HepG2 (cell line): ENCODE measurements around the gene TMEM253. TPM values are rescaled to one million over a fixed set of nuclear protein-coding genes. Genes with fewer than 3 reads are reported as not detected.
A peak's percentile ranks its signal among the peaks of the same experiment; 100 is the strongest.

Experiments used
- AKAP8 ChIP-seq: sonication (generic); formaldehyde crosslinking; IDR thresholded peaks from 2 replicates; pipeline ENCODE4 v1.5.1; 2020; ENCODE audit warnings: mild to moderate bottlenecking, missing genetic modification reagents
- DMTF1 ChIP-seq: sonication (generic); formaldehyde crosslinking; IDR thresholded peaks from 2 replicates; pipeline ENCODE4 v1.4.0; 2020; ENCODE audit warnings: mild to moderate bottlenecking, missing genetic modification reagents
- GATAD2A ChIP-seq: IDR thresholded peaks from 2 replicates; pipeline ENCODE4 v1.6.1; 2016
- IKZF1 ChIP-seq: fragments of 450-650 bp; IDR thresholded peaks from 2 replicates; pipeline ENCODE4 v1.7.1; 2016
- IRF9 ChIP-seq: sonication (generic); formaldehyde crosslinking; IDR thresholded peaks from 2 replicates; pipeline ENCODE4 v1.8.0; 2022; ENCODE audit warnings: missing genetic modification reagents, mild to moderate bottlenecking, borderline replicate concordance
- KDM5B ChIP-seq: sonication (generic); formaldehyde crosslinking; IDR thresholded peaks from 2 replicates; pipeline ENCODE4 v1.4.0; 2020; ENCODE audit warnings: missing genetic modification reagents, mild to moderate bottlenecking, borderline replicate concordance
- MTERF4 ChIP-seq: sonication (generic); formaldehyde crosslinking; IDR thresholded peaks from 2 replicates; pipeline ENCODE4 v1.8.0; 2023; ENCODE audit warnings: mild to moderate bottlenecking, missing genetic modification reagents
- PLSCR1 ChIP-seq: sonication (generic); formaldehyde crosslinking; IDR thresholded peaks from 2 replicates; pipeline ENCODE4 v1.5.0; 2020; ENCODE audit warnings: missing genetic modification reagents, mild to moderate bottlenecking, borderline replicate concordance
- POLR2G ChIP-seq: fragments of 200-400 bp; formaldehyde crosslinking; IDR thresholded peaks from 2 replicates; pipeline ENCODE4 v1.6.1; 2018; ENCODE audit warnings: mild to moderate bottlenecking, low read depth, low read length, moderate library complexity
- RNF2 ChIP-seq: fragments of 450-650 bp; conservative IDR thresholded peaks from 2 replicates; pipeline ENCODE4 v1.6.1; 2016; ENCODE audit warnings: low read depth
- RXRB ChIP-seq: IDR thresholded peaks from 2 replicates; pipeline ENCODE4 v1.6.1; 2016; ENCODE audit warnings: borderline replicate concordance, missing genetic modification reagents, missing compliant biosample characterization
- SNRNP70 ChIP-seq: fragments of 200-400 bp; formaldehyde crosslinking; IDR thresholded peaks from 2 replicates; pipeline ENCODE4 v1.6.1; 2017; ENCODE audit warnings: mild to moderate bottlenecking, low read depth, low read length, moderate library complexity
- SRF ChIP-seq: IDR thresholded peaks from 2 replicates; pipeline ENCODE4 v1.6.1; 2011; ENCODE audit warnings: mild to moderate bottlenecking, low read depth, low read length, moderate library complexity
- WIZ ChIP-seq: sonication (generic); formaldehyde crosslinking; IDR thresholded peaks from 2 replicates; pipeline ENCODE4 v1.5.1; 2020; ENCODE audit warnings: mild to moderate bottlenecking, missing genetic modification reagents
- XBP1 ChIP-seq: sonication (generic); formaldehyde crosslinking; IDR thresholded peaks from 2 replicates; pipeline ENCODE4 v1.5.0; 2020; ENCODE audit warnings: missing genetic modification reagents
- ZFP62 ChIP-seq: sonication (generic); formaldehyde crosslinking; IDR thresholded peaks from 2 replicates; pipeline ENCODE4 v1.4.0; 2020; ENCODE audit warnings: missing genetic modification reagents
- ZGPAT ChIP-seq: IDR thresholded peaks from 2 replicates; pipeline ENCODE4 v1.6.1; 2016; ENCODE audit warnings: mild to moderate bottlenecking
- ZNF570 ChIP-seq: sonication (generic); formaldehyde crosslinking; IDR thresholded peaks from 2 replicates; pipeline ENCODE4 v1.4.0; 2020; ENCODE audit warnings: mild to moderate bottlenecking, missing genetic modification reagents, borderline replicate concordance
- ZNF709 ChIP-seq: sonication (generic); formaldehyde crosslinking; IDR thresholded peaks from 2 replicates; pipeline ENCODE4 v1.5.0; 2020; ENCODE audit warnings: mild to moderate bottlenecking, missing genetic modification reagents
- ZNF883 ChIP-seq: sonication (generic); formaldehyde crosslinking; IDR thresholded peaks from 2 replicates; pipeline ENCODE4 v1.5.1; 2020; ENCODE audit warnings: mild to moderate bottlenecking, missing genetic modification reagents; ENCODE audit errors: not compliant biosample characterization
- polyA plus RNA-seq, 8 experiments: library from polyadenylated mRNA; depleted of rRNA in 3 of 8; stranded (reverse) in 7 of 8; unstranded in 1 of 8; fragments of >200 nt; fragmentation: Illumina TruSeq in 4 of 8; extraction: Trizol in 4 of 8; gene quantifications; 2 replicates each; pipeline versions ENCODE4 v1.2.1 to v1.2.3, GENCODE V29; 2011 to 2016; ENCODE audit warnings: low read depth in 4 of 8, missing spikeins in 1 of 8, mixed read lengths in 1 of 8; ENCODE audit not compliant: insufficient read depth in 1 of 8
- total RNA-seq, 5 experiments: library from RNA; depleted of rRNA; stranded (reverse); fragments of >200 nt; fragmentation: Illumina TruSeq; extraction: Trizol; gene quantifications; 2 replicates each; pipeline ENCODE4 v1.2.3, GENCODE V29; 2016; ENCODE audit warnings: low read depth in 1 of 5

TMEM253 gene
- total and polyA plus RNA-seq, 2 of the 13 experiments (the other 11 are each of a cell fraction or from before 2014, with no cell fraction given) = 0.29 to 0.45 TPM

GRCh38 chr14:21057803-21058675 lies 42.8 kb upstream of the TMEM253 start, which contains the start of gene RNASE8 (continued):
- TF ChIP-seq ZGPAT (CRISPR knock-in tag) (no peak), PLSCR1 (no peak), ZNF709 (CRISPR knock-in tag) (no peak), KDM5B (CRISPR knock-in tag) (peak; percentile 62), RNF2 (0 out of 2 replicates have a peak, but pooled peaks have one; percentile 45), ZFP62 (CRISPR knock-in tag) (no peak), WIZ (CRISPR knock-in tag) (no peak), XBP1 (CRISPR knock-in tag) (no peak), MTERF4 (CRISPR knock-in tag) (no peak), SRF (no peak), RXRB (CRISPR knock-in tag) (0 out of 2 replicates have a peak, but pooled peaks have one; percentile 12), DMTF1 (CRISPR knock-in tag) (no peak), POLR2G (no peak), AKAP8 (CRISPR knock-in tag) (no peak), ZNF570 (CRISPR knock-in tag) (no peak), GATAD2A (CRISPR knock-in tag) (peak; percentile 27; the same call in 1 of the 2 replicates), ZNF883 (no peak), IRF9 (no peak), SNRNP70 (no peak), IKZF1 (no peak)
- TF ChIP-seq, all 625 proteins: peak for 43
